LNCaP clone FGC (cell line): ENCODE measurements around the gene ABCA12.
A peak's percentile ranks its signal among the peaks of the same experiment; 100 is the strongest.

Experiments used
- DNase-seq: peaks from one replicate; pipeline ENCODE4 v3.0.0-alpha.2; 2011; ENCODE audit warnings: low read depth
- H3K4me3 ChIP-seq: 2 replicates; pipeline ENCODE4 v1.5.1; 2011; ENCODE audit warnings: mild to moderate bottlenecking, low read depth, low read length, control low read depth
- CTCF ChIP-seq: IDR thresholded peaks from 2 replicates; pipeline ENCODE4 v1.5.1; 2012; ENCODE audit warnings: mild to moderate bottlenecking; ENCODE audit not compliant: control insufficient read depth, insufficient read depth; ENCODE audit errors: extremely low read depth

ABCA12 gene

DNA sequence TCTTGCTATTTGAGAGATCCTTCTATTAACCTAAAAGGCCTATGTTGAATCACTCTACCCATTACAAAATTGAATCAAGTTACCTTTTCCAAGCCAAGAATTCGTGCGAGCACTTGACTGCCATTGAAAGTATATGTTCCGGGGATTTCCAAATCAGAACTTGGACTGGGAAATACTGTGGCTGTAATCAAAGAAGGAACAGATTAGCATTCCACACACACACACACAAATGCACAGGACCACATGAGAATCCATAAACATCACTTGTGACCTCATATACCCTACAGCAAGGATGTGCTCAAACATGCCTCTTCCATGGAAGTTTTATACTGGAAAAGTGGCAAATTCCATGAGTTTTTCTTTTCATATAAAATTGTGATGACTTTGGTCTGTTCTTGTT lies 86.0 kb downstream of the ABCA12 start:
- no peak for DNase-seq
- no peak for TF ChIP-seq CTCF
- no peak overlapping the region for H3K4me3 ChIP-seq

DNA sequence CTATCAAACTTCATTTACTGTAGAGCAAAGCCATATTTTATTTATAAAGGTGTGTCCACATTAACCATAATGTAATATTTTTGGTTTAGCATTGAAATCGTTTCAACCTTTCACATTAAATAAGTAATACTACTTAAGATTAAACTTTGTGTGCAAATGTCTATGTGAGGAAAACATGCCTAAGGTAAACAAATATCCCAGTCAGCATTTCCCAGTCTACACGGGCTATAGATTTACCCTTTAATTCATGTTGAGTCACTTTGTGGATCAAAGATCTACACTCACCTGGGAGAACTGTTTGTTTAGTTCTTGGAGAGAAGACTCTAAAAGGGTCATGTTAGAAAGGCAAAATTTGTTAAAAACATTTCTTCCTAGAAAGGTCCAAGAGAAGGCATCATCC lies 89.1 kb downstream of the ABCA12 start:
- DNase-seq, result no peak
- no peak for TF ChIP-seq CTCF
- no peak overlapping the region for H3K4me3 ChIP-seq

DNA sequence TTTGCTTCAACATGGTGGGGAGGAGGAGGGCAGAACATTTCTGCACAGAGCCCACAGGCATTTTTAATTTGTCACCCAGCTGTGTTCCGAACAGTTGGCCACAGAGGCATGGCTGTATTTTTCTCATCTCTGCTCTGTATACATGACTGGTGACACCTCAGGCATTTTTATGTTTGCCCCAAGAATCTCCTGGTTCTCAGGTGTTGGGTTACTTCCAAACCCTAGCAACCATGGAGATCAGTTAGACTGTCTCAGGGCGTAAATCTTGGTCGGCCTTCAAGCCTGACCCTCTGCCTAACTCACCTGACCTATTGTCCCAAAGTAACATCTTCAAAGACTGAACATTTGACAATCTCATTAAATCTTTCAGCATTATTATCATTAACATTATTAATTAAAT lies 100.0 kb downstream of the ABCA12 start:
- H3K4me3 ChIP-seq, result no peak overlapping the region
- no peak for DNase-seq
- no peak for TF ChIP-seq CTCF

DNA sequence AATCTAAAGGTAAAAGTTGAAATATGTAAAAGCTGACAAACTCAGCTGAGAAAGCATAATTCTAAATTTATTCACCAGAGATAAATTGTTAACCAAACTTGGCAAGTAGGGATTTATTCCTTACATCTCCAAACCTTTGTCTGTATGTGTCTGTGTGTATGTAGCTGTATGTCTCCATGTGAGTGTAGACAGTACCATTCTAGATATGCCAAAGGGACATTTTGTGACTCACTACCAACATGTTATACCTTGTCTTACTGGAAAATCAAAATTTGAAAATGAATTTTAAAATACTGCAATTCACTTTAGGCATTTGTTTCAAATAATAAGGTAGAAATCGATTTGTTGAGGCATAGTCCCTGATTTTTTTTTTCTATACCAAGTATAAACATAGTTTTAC lies 102.1 kb downstream of the ABCA12 start:
- DNase-seq, result no peak
- no peak for TF ChIP-seq CTCF
- no peak overlapping the region for H3K4me3 ChIP-seq

DNA sequence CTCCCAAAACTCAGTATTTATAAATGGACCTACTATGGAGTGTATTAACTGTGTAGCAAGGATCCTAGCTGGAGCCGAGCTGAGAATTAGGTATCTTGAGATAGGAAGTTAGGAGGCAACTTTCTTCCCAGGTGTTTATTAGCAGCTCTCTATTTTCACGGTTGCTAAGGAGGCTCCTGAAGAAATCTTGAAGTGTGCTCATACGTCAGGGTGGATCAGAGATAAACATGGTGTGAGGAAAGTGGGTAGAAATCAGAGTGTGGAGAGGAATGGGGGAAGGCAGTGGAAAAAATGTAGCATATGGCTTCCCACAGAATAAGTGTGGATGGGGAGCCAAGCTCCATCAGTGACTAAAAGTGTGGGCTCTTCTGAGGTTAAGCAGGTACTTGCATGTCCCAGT lies 104.3 kb downstream of the ABCA12 start:
- H3K4me3 ChIP-seq, result no peak overlapping the region
- TF ChIP-seq CTCF, result no peak
- DNase-seq, result no peak

GRCh38 chr2:215032153-215032552 lies 106.3 kb downstream of the ABCA12 start:
- DNase-seq, result no peak
- no peak for TF ChIP-seq CTCF
- no peak overlapping the region for H3K4me3 ChIP-seq

DNA sequence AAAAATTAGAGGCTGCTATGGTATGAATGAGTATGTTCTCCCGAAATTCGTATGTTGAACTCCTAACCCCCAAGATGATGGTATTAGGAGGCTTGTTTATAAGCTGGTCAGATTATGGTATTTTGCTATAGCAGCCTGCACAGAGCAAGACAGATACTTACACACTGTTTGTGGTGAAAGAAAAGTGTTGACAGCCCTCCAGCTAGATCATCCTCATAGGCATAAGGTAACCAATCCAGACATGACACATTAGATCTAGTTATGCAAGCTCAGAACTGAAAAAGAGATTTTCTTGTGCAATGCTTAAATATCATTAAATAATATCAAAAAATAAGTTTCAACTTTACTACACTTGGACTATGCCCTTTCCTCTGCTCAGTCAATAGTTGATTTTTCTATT lies 107.1 kb downstream of the ABCA12 start:
- H3K4me3 ChIP-seq, result no peak overlapping the region
- TF ChIP-seq CTCF, result no peak
- peak; percentile 27 for DNase-seq
